Mucosa of rectum (tissue), 2 donors: ENCODE data around the gene NFATC1.

Experiments used
- H3K27ac ChIP-seq, 2 donors: one replicate each; pipeline ENCODE4 v1.7.0; 2013; ENCODE audit warnings: inconsistent platforms in 2 of 2, low read depth in 2 of 2, low read length in 2 of 2
- H3K27me3 ChIP-seq, 2 donors: one replicate each; pipeline ENCODE4 v1.7.0; 2013; ENCODE audit warnings: low read length in 2 of 2; ENCODE audit not compliant: control insufficient read depth in 2 of 2, insufficient read depth in 2 of 2
- H3K36me3 ChIP-seq, 2 donors: one replicate each; pipeline ENCODE4 v1.7.0; 2013; ENCODE audit warnings: low read length in 2 of 2; ENCODE audit not compliant: control insufficient read depth in 2 of 2, insufficient read depth in 2 of 2
- H3K4me1 ChIP-seq, 2 donors: one replicate each; pipeline ENCODE4 v1.7.0; 2013; ENCODE audit warnings: low read length in 2 of 2, mild to moderate bottlenecking in 1 of 2; ENCODE audit not compliant: control insufficient read depth in 2 of 2, insufficient read depth in 2 of 2
- H3K4me3 ChIP-seq, 2 donors: one replicate each; pipeline ENCODE4 v1.7.0; 2013; ENCODE audit warnings: low read length in 2 of 2
- H3K9ac ChIP-seq, 2 donors: one replicate each; pipeline ENCODE4 v1.7.0; 2013; ENCODE audit warnings: low read length in 2 of 2, low read depth in 1 of 2, mild to moderate bottlenecking in 1 of 2
- H3K9me3 ChIP-seq, 2 donors: one replicate each; pipeline ENCODE4 v1.7.0; 2013; ENCODE audit warnings: low read length in 2 of 2; ENCODE audit not compliant: control insufficient read depth in 2 of 2
- donor health status: healthy.
- donor health status: Normal muscosa, but diverticular disease.

Gene NFATC1

GRCh38 chr18:79422022-79422782 is 26.5 kb downstream of the NFATC1 start:
- H3K4me3 ChIP-seq: no peak overlapping the region
- peaks cover 0 to 10% of the 10 kb centered on the region in 2 donors for H3K36me3 ChIP-seq
- no peaks in the 10 kb centered on the region for H3K4me1 ChIP-seq
- no peak overlapping the region for H3K27ac ChIP-seq
- no peaks in the 10 kb centered on the region for H3K9me3 ChIP-seq
- H3K9ac ChIP-seq: no peak overlapping the region
- no peaks in the 10 kb centered on the region for H3K27me3 ChIP-seq

DNA sequence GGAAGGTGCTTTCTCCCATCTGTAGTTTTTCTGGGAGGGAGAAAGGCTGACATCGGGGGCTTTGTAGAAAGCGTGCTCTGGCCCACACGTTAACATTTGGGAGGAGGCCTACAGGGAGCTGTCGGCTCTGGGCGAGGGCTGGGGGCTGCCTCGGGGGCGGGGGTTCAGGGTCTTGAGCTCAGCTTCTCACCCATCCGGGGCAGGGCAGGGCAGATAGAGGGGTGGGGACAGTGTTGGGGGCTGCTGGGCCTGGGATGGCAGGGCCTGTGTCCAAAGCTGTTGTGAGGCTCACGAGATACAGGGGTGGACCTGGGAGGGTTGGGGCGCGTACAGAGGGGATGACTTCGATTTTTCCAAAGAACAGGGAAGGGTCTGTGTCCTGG is 27.0 kb downstream of the NFATC1 start:
- H3K27me3 ChIP-seq: no peaks in the 10 kb centered on the region
- no peak overlapping the region for H3K27ac ChIP-seq
- no peak overlapping the region for H3K4me3 ChIP-seq
- no peaks in the 10 kb centered on the region for H3K9me3 ChIP-seq
- H3K9ac ChIP-seq: no peak overlapping the region
- peaks cover 0 to 10% of the 10 kb centered on the region in 2 donors for H3K36me3 ChIP-seq
- H3K4me1 ChIP-seq: no peaks in the 10 kb centered on the region

DNA sequence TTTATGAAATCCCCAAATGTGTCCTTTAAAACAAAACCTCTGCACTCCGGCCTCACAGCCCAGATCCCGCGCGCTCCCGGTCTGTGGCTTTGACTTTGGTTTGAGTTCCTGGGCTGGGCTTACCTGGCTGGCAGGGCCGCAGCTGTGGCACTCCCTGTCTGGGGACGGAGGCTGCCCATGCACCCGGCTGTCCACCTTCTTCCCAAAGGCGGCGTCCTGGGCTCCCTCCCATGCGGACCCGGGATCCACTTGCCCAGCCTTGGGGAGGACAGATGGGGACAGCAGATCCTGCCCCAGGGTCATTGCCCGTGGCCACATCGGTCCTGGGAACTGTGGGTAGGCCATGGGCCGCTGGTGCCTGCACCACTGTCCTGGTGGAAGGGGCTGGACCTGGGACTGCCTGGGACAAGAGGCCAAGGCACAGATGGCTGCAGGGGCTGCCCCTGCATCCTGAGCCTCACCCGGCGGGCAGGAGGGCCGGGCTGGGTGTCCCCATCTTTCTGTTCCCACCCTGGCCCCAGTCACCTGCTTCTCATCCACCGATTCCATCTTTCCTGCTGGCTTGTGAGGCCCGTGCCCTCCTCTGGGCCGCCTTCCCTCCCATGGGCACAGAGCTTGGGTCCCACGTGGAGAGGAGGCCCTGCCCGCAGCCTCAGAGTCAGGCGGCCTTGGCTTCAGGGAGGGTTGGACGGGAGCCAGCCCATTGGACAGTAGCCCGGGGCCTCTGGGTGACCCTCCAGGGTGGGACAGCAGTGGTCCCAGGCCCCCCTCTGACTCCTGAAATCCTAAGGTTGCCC is 27.7 kb downstream of the NFATC1 start:
- H3K27ac ChIP-seq: no peak overlapping the region

DNA sequence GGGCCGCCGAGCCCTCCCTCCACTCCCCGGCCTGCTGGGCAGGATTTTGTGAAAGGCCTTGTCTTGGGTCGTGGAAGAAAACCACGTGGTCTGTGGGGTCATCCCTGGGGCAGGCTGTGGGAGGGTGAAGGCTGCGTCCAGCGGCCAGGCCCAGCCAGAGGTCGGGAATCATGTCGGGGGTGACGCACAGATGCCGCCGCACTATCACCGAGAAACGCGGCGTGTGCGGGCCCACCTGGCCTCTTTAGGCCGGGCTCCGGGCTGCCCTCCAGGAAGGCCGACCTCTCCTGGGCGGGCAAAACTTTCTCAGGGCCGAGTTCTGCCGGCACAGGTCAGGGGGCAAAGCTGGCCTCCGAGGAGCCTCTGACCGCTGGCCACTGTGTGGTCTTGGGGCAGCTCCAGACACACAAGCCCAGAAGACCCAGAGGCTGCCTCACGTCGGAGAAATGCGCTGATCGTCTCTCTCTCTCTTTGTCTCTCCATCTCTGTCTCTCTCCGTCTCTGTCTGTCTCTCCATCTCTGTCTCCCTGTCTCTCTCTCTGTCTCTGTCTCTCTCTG is 28.4 kb downstream of the NFATC1 start:
- Histone ChIP-seq H3K9ac (no peak overlapping the region), H3K4me1 (no peaks in the 10 kb centered on the region), H3K27ac (no peak overlapping the region), H3K36me3 (peaks cover 0 to 10% of the 10 kb centered on the region in 2 donors), H3K27me3 (no peaks in the 10 kb centered on the region), H3K9me3 (no peaks in the 10 kb centered on the region), H3K4me3 (no peak overlapping the region)

More for the DNA sequence above, 27.7 kb downstream of the NFATC1 start:
- Histone ChIP-seq H3K9ac (no peak overlapping the region), H3K36me3 (peaks cover 0 to 10% of the 10 kb centered on the region in 2 donors), H3K9me3 (no peaks in the 10 kb centered on the region), H3K4me3 (no peak overlapping the region), H3K27me3 (no peaks in the 10 kb centered on the region), H3K4me1 (no peaks in the 10 kb centered on the region)

- no peaks in the 10 kb centered on the region for H3K9me3 ChIP-seq
- H3K27me3 ChIP-seq: no peaks in the 10 kb centered on the region
- H3K4me3 ChIP-seq: no peak overlapping the region
- no peak overlapping the region for H3K9ac ChIP-seq
- H3K4me1 ChIP-seq: no peaks in the 10 kb centered on the region
- H3K36me3 ChIP-seq: peaks cover 0 to 10% of the 10 kb centered on the region in 2 donors
- no peak overlapping the region for H3K27ac ChIP-seq
Measured at GRCh38 chr18:79424880-79425568, 29.3 kb downstream of the NFATC1 start.

DNA sequence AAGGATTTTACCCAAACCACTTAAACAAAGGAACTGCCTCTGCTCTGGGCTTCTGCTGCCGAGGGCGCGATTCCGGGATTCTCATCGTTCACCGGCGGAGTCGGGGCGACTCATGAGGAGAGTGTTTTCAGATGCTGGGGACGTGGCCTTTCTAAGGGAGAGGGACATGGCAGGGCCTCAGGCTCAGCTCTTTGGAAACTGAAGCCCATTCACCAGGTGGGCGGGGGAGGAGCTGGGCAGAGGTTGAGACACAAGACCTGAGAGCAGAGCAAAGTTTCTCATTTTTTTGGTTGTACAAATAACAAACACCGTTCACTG is 29.8 kb downstream of the NFATC1 start:
- H3K9me3 ChIP-seq: no peaks in the 10 kb centered on the region
- no peaks in the 10 kb centered on the region for H3K4me1 ChIP-seq
- H3K9ac ChIP-seq: no peak overlapping the region
- peaks cover 0 to 8% of the 10 kb centered on the region in 2 donors for H3K36me3 ChIP-seq
- no peak overlapping the region for H3K4me3 ChIP-seq
- no peaks in the 10 kb centered on the region for H3K27me3 ChIP-seq
- H3K27ac ChIP-seq: no peak overlapping the region

- Histone ChIP-seq H3K4me1 (no peaks in the 10 kb centered on the region), H3K36me3 (peaks cover 0 to 2% of the 10 kb centered on the region in 2 donors), H3K9me3 (no peaks in the 10 kb centered on the region), H3K4me3 (no peak overlapping the region), H3K9ac (no peak overlapping the region), H3K27ac (no peak overlapping the region), H3K27me3 (no peaks in the 10 kb centered on the region)
Measured at GRCh38 chr18:79426376-79427300, 30.9 kb downstream of the NFATC1 start.

- H3K4me1 ChIP-seq: no peaks in the 10 kb centered on the region
- no peak overlapping the region for H3K9ac ChIP-seq
- no peak overlapping the region for H3K4me3 ChIP-seq
- H3K27me3 ChIP-seq: no peaks in the 10 kb centered on the region
- H3K9me3 ChIP-seq: no peaks in the 10 kb centered on the region
- no peak overlapping the region for H3K27ac ChIP-seq
- no peaks in the 10 kb centered on the region for H3K36me3 ChIP-seq
Measured at GRCh38 chr18:79427368-79428225, 31.9 kb downstream of the NFATC1 start.

DNA sequence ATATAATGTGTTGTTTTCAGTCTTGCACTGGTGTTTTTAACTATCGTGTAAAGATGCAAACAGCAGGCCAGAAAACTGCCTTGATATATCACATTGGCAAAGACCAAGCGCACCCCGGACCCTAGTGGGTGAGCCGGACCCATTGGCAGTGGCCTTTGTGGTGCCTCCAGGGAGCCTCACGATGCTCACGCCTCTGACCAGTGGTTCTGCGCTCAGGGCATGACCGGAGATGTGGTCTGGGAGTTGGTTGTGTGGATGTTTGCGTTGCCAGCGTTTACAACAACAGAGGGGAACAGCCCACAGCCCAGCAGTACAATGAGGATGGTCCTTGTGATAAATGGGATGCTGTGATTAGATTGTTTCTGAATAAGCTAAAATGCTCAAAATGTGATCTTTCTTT is 32.6 kb downstream of the NFATC1 start:
- no peaks in the 10 kb centered on the region for H3K27me3 ChIP-seq
- no peaks in the 10 kb centered on the region for H3K4me1 ChIP-seq
- no peaks in the 10 kb centered on the region for H3K36me3 ChIP-seq

More for the DNA sequence above, 32.6 kb downstream of the NFATC1 start:
- H3K4me3 ChIP-seq: no peak overlapping the region
- no peak overlapping the region for H3K9ac ChIP-seq
- H3K27ac ChIP-seq: no peak overlapping the region
- H3K9me3 ChIP-seq: no peaks in the 10 kb centered on the region
